Stomach (tissue), 9 donors: ENCODE results near the gene KMT5B. TPM values are rescaled to one million over a fixed set of nuclear protein-coding genes. Genes with fewer than 3 reads are reported as not detected.

ENCODE experiments used
- DNase-seq, 2 donors: peaks; one replicate each; pipeline versions ENCODE4 v3.0.0 to v3.0.0-alpha.2; 2013 to 2019
- H3K27ac ChIP-seq, 5 donors: fragments of 200-600 bp in 4 of 5; sonication (generic) in 4 of 5; one replicate each; pipeline ENCODE4 v1.5.1; 2013 to 2019; ENCODE audit warnings: mild to moderate bottlenecking in 1 of 5, moderate library complexity in 1 of 5
- H3K27me3 ChIP-seq, 3 donors: fragments of 200-600 bp; sonication (generic); one replicate each; pipeline ENCODE4 v1.5.1; 2017 to 2019; ENCODE audit warnings: mixed run types in 1 of 3
- H3K36me3 ChIP-seq, 4 donors: fragments of 200-600 bp; sonication (generic); 1 replicate in 3 of 4; 2 replicates in 1 of 4; pipeline ENCODE4 v1.5.1; 2016 to 2019
- H3K4me1 ChIP-seq, 4 donors: fragments of 200-600 bp; sonication (generic); one replicate each; pipeline ENCODE4 v1.5.1; 2016 to 2019
- H3K4me3 ChIP-seq, 4 donors: fragments of 200-600 bp; sonication (generic) in 3 of 4; one replicate each; pipeline ENCODE4 v1.5.1; 2016 to 2019; ENCODE audit warnings: mild to moderate bottlenecking in 1 of 4
- H3K9me3 ChIP-seq, 4 donors: fragments of 200-600 bp; sonication (generic); one replicate each; pipeline ENCODE4 v1.5.1; 2016 to 2019
- CTCF ChIP-seq, 7 experiments: fragments of 450-650 bp in 4 of 7; fragments of 200-600 bp in 3 of 7; sonication (generic) in 3 of 7; IDR thresholded peaks; one replicate each; pipeline ENCODE4 v1.5.1; 2016 to 2019; ENCODE audit warnings: antibody characterized with exemption in 7 of 7, control low read depth in 2 of 7, mild to moderate bottlenecking in 1 of 7
- EP300 ChIP-seq: sonication (generic); formaldehyde crosslinking; IDR thresholded peaks from one replicate; pipeline ENCODE4 v1.6.1; 2017; ENCODE audit warnings: antibody characterized with exemption
- POLR2A ChIP-seq, 4 donors: fragments of 450-650 bp; IDR thresholded peaks; one replicate each; pipeline ENCODE4 v1.6.1; 2016; ENCODE audit warnings: antibody characterized with exemption in 4 of 4, control low read depth in 2 of 4, mild to moderate bottlenecking in 1 of 4, moderate library complexity in 1 of 4
- POLR2AphosphoS5 ChIP-seq, 3 donors: sonication (generic); formaldehyde crosslinking; IDR thresholded peaks; one replicate each; pipeline ENCODE4 v1.6.1; 2016; ENCODE audit warnings: antibody characterized with exemption in 3 of 3
- WGBS, 5 donors: extraction: QIAGEN DNeasy Blood & Tissue Kit in 3 of 5; methylation state at CpG; one replicate each; pipeline versions ENCODE4 v1.1.5 to v1.1.7; 2013 to 2018; 5-methylcytosine and 5-hydroxymethylcytosine counted together
- intact Hi-C: fragments of 100-400 bp; cut with DNase I; formaldehyde crosslinking; loops from one replicate; pipeline ENCODE4 v1.15.1; 2023; ENCODE audit warnings: low total_unique reads
- polyA plus RNA-seq, 3 donors: library from polyadenylated mRNA; stranded (reverse); fragments of 200-250 nt; gene quantifications; one replicate each; pipeline ENCODE4 v1.2.3, GENCODE V29; 2013
- total RNA-seq, 5 donors: library from RNA; depleted of rRNA; stranded (reverse); fragments of >200 nt; gene quantifications; one replicate each; pipeline versions ENCODE4 v1.1.0 to v1.2.3, GENCODE V29; 2014 to 2016
- donor health status: healthy with polysubstance abuse.
- donor health status: Bipolar disorder and iron deficiency.
- donor health status: healthy.

Gene KMT5B
- total and polyA plus RNA-seq, 8 donors, result 14.3 to 52.7 (median 25.1) TPM

- H3K9me3 ChIP-seq, result peaks cover 0 to 8% (median 0%) of the 10 kb centered on the region in 4 donors
- H3K4me1 ChIP-seq, result no peaks in the 10 kb centered on the region
- no peaks in the 10 kb centered on the region for H3K27me3 ChIP-seq
- WGBS, 5 donors, result 85 to 98% (median 97%) methylated on average over 2 of the region's 2 CpGs
- H3K36me3 ChIP-seq, result no peaks in the 10 kb centered on the region
- intact Hi-C loops, result no loop called here
- no peak overlapping the region for H3K4me3 ChIP-seq
- no peak for DNase-seq
- no peak for TF ChIP-seq POLR2A (IDR thresholded peaks at IDR 0.05)
- TF ChIP-seq CTCF (IDR thresholded peaks at IDR 0.05), result no peak
- no peak for TF ChIP-seq EP300
- no peak for TF ChIP-seq POLR2AphosphoS5 (IDR thresholded peaks at IDR 0.05)
- H3K27ac ChIP-seq, result no peak overlapping the region
Measured at GRCh38 chr11:68242616-68243015, 29.5 kb upstream of the KMT5B start.

- H3K4me3 ChIP-seq, result no peak overlapping the region
- 80 to 92% (median 90%) methylated on average over 7 of the region's 7 CpGs for WGBS, 5 donors
- H3K9me3 ChIP-seq, result peaks cover 0 to 10% (median 7%) of the 10 kb centered on the region in 4 donors
- no peaks in the 10 kb centered on the region for H3K36me3 ChIP-seq
- H3K27me3 ChIP-seq, result peaks cover 0 to 12% (median 5%) of the 10 kb centered on the region in 3 donors
- intact Hi-C loops, result no loop called here
- no peak for TF ChIP-seq EP300
- no peak for TF ChIP-seq POLR2A (IDR thresholded peaks at IDR 0.05)
- TF ChIP-seq CTCF (IDR thresholded peaks at IDR 0.05), result no peak
- TF ChIP-seq POLR2AphosphoS5 (IDR thresholded peaks at IDR 0.05), result no peak
- no peaks in the 10 kb centered on the region for H3K4me1 ChIP-seq
- H3K27ac ChIP-seq, result no peak overlapping the region
- DNase-seq, result no peak
Measured at GRCh38 chr11:68231621-68232020, 18.5 kb upstream of the KMT5B start.

GRCh38 chr11:68229601-68230000 is 16.5 kb upstream of the KMT5B start:
- TF ChIP-seq CTCF (IDR thresholded peaks at IDR 0.05) (no peak), POLR2AphosphoS5 (IDR thresholded peaks at IDR 0.05) (no peak), POLR2A (IDR thresholded peaks at IDR 0.05) (no peak), EP300 (no peak)
- 71 to 86% (median 80%) methylated on average over 1 of the region's 1 CpG for WGBS, 5 donors
- Histone ChIP-seq H3K36me3 (no peaks in the 10 kb centered on the region), H3K4me3 (no peak overlapping the region), H3K27me3 (no peaks in the 10 kb centered on the region), H3K4me1 (no peaks in the 10 kb centered on the region), H3K9me3 (peaks cover 0 to 10% (median 7%) of the 10 kb centered on the region in 4 donors), H3K27ac (no peak overlapping the region)
- no peak for DNase-seq
- intact Hi-C loops, result no loop called here

GRCh38 chr11:68226421-68226820 is 13.3 kb upstream of the KMT5B start:
- H3K27me3 ChIP-seq, result no peaks in the 10 kb centered on the region
- H3K36me3 ChIP-seq, result no peaks in the 10 kb centered on the region
- intact Hi-C loops, result no loop called here
- H3K4me1 ChIP-seq, result no peaks in the 10 kb centered on the region
- no peak for DNase-seq
- 85 to 92% (median 89%) methylated on average over 9 of the region's 9 CpGs for WGBS, 5 donors
- H3K4me3 ChIP-seq, result no peak overlapping the region
- no peak for TF ChIP-seq POLR2A (IDR thresholded peaks at IDR 0.05)
- no peak for TF ChIP-seq POLR2AphosphoS5 (IDR thresholded peaks at IDR 0.05)
- TF ChIP-seq CTCF (IDR thresholded peaks at IDR 0.05), result no peak
- no peak overlapping the region for H3K27ac ChIP-seq
- peaks cover 0 to 10% (median 6%) of the 10 kb centered on the region in 4 donors for H3K9me3 ChIP-seq
